ENCODE measurements around the gene IDUA.

GRCh38 chr4:1008840-1009541, 22.1 kb downstream of the IDUA start:
- TF ChIP-seq, protein P1, sequence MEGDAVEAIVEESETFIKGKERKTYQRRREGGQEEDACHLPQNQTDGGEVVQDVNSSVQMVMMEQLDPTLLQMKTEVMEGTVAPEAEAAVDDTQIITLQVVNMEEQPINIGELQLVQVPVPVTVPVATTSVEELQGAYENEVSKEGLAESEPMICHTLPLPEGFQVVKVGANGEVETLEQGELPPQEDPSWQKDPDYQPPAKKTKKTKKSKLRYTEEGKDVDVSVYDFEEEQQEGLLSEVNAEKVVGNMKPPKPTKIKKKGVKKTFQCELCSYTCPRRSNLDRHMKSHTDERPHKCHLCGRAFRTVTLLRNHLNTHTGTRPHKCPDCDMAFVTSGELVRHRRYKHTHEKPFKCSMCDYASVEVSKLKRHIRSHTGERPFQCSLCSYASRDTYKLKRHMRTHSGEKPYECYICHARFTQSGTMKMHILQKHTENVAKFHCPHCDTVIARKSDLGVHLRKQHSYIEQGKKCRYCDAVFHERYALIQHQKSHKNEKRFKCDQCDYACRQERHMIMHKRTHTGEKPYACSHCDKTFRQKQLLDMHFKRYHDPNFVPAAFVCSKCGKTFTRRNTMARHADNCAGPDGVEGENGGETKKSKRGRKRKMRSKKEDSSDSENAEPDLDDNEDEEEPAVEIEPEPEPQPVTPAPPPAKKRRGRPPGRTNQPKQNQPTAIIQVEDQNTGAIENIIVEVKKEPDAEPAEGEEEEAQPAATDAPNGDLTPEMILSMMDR (IDR thresholded peaks at IDR 0.05): no peak
- TF ChIP-seq EZH2 (IDR thresholded peaks at IDR 0.05; ENCODE audit: borderline replicate concordance, insufficient read depth, low read depth, low read length, poor library complexity, severe bottlenecking): no peak

All from B cell (primary cell).